ENCODE measurements around the gene MAPK8. TPM values are rescaled to one million over a fixed set of nuclear protein-coding genes. Genes with fewer than 3 reads are reported as not detected.

The MAPK8 gene
- total and polyA plus RNA-seq, 9 of the 15 experiments (the other 6 are each of a cell fraction or from before 2014, with no cell fraction given) = 6.4 to 159 (median 71.0) TPM

GRCh38 chr10:48480397-48481374 lies 174.2 kb downstream of the MAPK8 start (continued):
- TF ChIP-seq, protein P1, sequence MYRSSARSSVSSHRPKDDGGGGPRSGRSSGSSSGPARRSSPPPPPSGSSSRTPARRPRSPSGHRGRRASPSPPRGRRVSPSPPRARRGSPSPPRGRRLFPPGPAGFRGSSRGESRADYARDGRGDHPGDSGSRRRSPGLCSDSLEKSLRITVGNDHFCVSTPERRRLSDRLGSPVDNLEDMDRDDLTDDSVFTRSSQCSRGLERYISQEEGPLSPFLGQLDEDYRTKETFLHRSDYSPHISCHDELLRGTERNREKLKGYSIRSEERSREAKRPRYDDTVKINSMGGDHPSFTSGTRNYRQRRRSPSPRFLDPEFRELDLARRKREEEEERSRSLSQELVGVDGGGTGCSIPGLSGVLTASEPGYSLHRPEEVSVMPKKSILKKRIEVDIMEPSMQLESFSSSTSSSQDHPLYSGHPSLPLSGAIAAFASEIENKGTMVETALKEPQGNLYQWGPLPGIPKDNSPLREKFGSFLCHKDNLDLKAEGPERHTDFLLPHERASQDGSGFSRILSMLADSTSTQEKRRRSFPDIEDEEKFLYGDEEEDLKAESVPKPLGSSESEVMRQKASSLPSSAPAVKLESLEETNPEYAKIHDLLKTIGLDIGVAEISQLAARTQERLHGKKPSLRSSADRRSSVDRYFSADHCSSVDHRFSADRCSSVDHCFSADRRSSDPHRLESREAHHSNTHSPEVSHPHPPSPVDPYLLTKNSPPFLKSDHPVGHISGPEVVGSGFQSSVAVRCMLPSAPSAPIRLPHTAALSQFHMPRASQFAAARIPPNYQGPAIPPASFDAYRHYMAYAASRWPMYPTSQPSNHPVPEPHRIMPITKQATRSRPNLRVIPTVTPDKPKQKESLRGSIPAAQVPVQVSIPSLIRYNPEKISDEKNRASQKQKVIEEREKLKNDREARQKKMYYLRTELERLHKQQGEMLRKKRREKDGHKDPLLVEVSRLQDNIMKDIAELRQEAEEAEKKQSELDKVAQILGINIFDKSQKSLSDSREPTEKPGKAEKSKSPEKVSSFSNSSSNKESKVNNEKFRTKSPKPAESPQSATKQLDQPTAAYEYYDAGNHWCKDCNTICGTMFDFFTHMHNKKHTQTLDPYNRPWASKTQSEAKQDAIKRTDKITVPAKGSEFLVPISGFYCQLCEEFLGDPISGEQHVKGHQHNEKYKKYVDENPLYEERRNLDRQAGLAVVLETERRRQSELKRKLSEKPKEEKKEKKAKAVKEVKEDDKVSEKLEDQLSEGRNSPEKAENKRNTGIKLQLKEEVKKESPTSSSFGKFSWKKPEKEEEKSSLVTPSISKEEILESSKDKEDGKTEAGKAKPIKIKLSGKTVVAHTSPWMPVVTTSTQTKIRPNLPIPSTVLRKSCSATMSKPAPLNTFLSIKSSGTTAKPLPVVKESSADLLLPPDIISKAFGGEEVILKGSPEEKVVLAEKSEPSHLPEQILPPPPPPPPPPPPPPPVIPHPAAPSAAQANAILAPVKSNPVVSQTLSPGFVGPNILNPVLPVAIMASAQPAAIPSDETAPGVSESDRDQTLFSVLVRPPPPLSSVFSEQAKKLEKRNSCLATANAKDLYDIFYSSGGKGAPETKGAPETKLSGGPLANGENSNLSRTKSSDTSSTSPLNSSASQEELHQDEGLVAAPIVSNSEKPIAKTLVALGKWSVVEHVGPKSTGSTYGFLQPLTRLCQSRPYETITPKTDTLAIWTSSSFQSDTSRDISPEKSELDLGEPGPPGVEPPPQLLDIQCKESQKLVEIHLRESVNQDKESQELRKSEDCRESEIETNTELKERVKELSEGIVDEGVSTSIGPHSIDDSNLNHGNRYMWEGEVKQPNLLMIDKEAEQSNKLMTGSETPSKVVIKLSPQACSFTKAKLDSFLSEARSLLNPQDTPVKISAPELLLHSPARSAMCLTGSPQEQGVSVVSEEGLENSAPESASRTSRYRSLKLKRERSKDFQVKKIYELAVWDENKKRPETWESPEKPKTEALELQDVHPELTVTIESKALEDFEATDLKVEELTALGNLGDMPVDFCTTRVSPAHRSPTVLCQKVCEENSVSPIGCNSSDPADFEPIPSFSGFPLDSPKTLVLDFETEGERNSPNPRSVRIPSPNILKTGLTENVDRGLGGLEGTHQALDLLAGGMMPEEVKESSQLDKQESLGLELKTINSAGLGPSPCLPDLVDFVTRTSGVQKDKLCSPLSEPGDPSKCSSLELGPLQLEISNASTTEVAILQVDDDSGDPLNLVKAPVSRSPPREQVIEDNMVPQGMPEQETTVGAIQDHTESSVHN (IDR thresholded peaks at IDR 0.05; ENCODE audit: borderline replicate concordance in 1 of 2, low read depth in 1 of 2) = no peak
- TF ChIP-seq TAL1 (IDR thresholded peaks at IDR 0.05) = peak; percentile 7; the same call in 1 of the 2 replicates
- no peak for TF ChIP-seq IRF2 (CRISPR knock-in tag; IDR thresholded peaks at IDR 0.05)
- no peak for TF ChIP-seq ZNF217 (CRISPR knock-in tag; IDR thresholded peaks at IDR 0.05)
- no peak; a peak in 1 of 4 replicates for TF ChIP-seq KDM4B (IDR thresholded peaks at IDR 0.05; ENCODE audit: borderline replicate concordance in 2 of 2, low read depth in 1 of 2)
- no peak for TF ChIP-seq ZSCAN32 (CRISPR knock-in tag; IDR thresholded peaks at IDR 0.05)
- TF ChIP-seq, protein P2, sequence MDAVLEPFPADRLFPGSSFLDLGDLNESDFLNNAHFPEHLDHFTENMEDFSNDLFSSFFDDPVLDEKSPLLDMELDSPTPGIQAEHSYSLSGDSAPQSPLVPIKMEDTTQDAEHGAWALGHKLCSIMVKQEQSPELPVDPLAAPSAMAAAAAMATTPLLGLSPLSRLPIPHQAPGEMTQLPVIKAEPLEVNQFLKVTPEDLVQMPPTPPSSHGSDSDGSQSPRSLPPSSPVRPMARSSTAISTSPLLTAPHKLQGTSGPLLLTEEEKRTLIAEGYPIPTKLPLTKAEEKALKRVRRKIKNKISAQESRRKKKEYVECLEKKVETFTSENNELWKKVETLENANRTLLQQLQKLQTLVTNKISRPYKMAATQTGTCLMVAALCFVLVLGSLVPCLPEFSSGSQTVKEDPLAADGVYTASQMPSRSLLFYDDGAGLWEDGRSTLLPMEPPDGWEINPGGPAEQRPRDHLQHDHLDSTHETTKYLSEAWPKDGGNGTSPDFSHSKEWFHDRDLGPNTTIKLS (IDR thresholded peaks at IDR 0.05; ENCODE audit: borderline replicate concordance, low read depth) = no peak
- TF ChIP-seq NFXL1 (CRISPR knock-in tag; IDR thresholded peaks at IDR 0.05) = no peak
- TF ChIP-seq ZBTB8A (IDR thresholded peaks at IDR 0.05; ENCODE audit: partially characterized antibody) = no peak
- peak; percentile 84 for TF ChIP-seq WHSC1 (IDR thresholded peaks at IDR 0.05; ENCODE audit: low read length)
- no peak for TF ChIP-seq KDM5B (IDR thresholded peaks at IDR 0.05; ENCODE audit: insufficient replicate concordance, low read depth, low read length)
- TF ChIP-seq ZNF785 (CRISPR knock-in tag; IDR thresholded peaks at IDR 0.05) = no peak
- no peak for TF ChIP-seq ZNF57 (CRISPR knock-in tag; IDR thresholded peaks at IDR 0.05)
- no peak for TF ChIP-seq RBM22 (IDR thresholded peaks at IDR 0.05; ENCODE audit: low read depth, low read length, poor library complexity, severe bottlenecking)

Measured in K562 (cell line).